ENCODE measurements around the gene GAB3.

- TF ChIP-seq, protein P1, sequence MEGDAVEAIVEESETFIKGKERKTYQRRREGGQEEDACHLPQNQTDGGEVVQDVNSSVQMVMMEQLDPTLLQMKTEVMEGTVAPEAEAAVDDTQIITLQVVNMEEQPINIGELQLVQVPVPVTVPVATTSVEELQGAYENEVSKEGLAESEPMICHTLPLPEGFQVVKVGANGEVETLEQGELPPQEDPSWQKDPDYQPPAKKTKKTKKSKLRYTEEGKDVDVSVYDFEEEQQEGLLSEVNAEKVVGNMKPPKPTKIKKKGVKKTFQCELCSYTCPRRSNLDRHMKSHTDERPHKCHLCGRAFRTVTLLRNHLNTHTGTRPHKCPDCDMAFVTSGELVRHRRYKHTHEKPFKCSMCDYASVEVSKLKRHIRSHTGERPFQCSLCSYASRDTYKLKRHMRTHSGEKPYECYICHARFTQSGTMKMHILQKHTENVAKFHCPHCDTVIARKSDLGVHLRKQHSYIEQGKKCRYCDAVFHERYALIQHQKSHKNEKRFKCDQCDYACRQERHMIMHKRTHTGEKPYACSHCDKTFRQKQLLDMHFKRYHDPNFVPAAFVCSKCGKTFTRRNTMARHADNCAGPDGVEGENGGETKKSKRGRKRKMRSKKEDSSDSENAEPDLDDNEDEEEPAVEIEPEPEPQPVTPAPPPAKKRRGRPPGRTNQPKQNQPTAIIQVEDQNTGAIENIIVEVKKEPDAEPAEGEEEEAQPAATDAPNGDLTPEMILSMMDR (IDR thresholded peaks at IDR 0.05) = no peak
- TF ChIP-seq POLR2A (IDR thresholded peaks at IDR 0.05) = no peak
Observed at GRCh38 chrX:154661899-154662298, 89.0 kb downstream of the GAB3 start.
